Adrenal gland (tissue), 12 donors: ENCODE measurements around the gene MITF. TPM values are rescaled to one million over a fixed set of nuclear protein-coding genes. Genes with fewer than 3 reads are reported as not detected.

ENCODE experiments used
- DNase-seq, 7 donors: peaks; one replicate each; pipeline ENCODE4 v3.0.0-alpha.2; 2019 to 2020
- H3K27ac ChIP-seq, 5 donors: fragments of 200-600 bp; sonication (generic) in 4 of 5; 1 replicate in 3 of 5; 2 replicates in 2 of 5; pipeline versions ENCODE4 v1.5.1 to v1.8.0; 2016 to 2020; ENCODE audit warnings: mild to moderate bottlenecking in 1 of 5
- H3K27me3 ChIP-seq: fragments of 200-600 bp; 2 replicates; pipeline ENCODE4 v1.8.0; 2021
- H3K36me3 ChIP-seq, 2 donors: fragments of 200-600 bp; replicated peaks in 1 of 2; 1 replicate in 1 of 2; 2 replicates in 1 of 2; pipeline versions ENCODE4 v1.5.1 to v1.8.0; 2018 to 2022
- H3K4me1 ChIP-seq, 2 donors: fragments of 200-600 bp; replicated peaks in 1 of 2; 1 replicate in 1 of 2; 2 replicates in 1 of 2; pipeline versions ENCODE4 v1.5.1 to v1.8.0; 2018 to 2021
- H3K4me3 ChIP-seq, 4 donors: fragments of 200-600 bp; sonication (generic) in 3 of 4; one replicate each; pipeline ENCODE4 v1.5.1; 2016 to 2018
- H3K9me3 ChIP-seq, 3 donors: fragments of 200-600 bp; sonication (generic) in 1 of 3; replicated peaks in 1 of 3; 1 replicate in 2 of 3; 2 replicates in 1 of 3; pipeline versions ENCODE4 v1.5.1 to v1.8.0; 2016 to 2021
- POLR2A ChIP-seq, 2 donors: fragments of 450-650 bp; IDR thresholded peaks; one replicate each; pipeline ENCODE4 v1.6.1; 2017; ENCODE audit warnings: antibody characterized with exemption in 2 of 2, mild to moderate bottlenecking in 2 of 2, moderate library complexity in 1 of 2
- WGBS, 4 donors: extraction: QIAGEN DNeasy Blood & Tissue Kit in 2 of 4; methylation state at CpG; one replicate each; pipeline versions ENCODE4 v1.1.5 to v1.1.7; 2013 to 2017; 5-methylcytosine and 5-hydroxymethylcytosine counted together
- intact Hi-C, 2 donors: fragments of 100-400 bp; cut with DNase I; formaldehyde crosslinking; loops; one replicate each; pipeline versions ENCODE4 v1.14.1 to v1.15.0; 2022 to 2023
- polyA plus RNA-seq, 3 donors: library from polyadenylated mRNA; stranded (reverse); fragments of 200-250 nt in 2 of 3; fragments of 350-450 nt in 1 of 3; fragmentation: Illumina TruSeq in 1 of 3; extraction: RNeasy Lipid Tissue Mini Kit (QIAGEN cat#74804) in 1 of 3; gene quantifications; one replicate each; pipeline ENCODE4 v1.2.3, GENCODE V29; 2013 to 2014
- total RNA-seq, 9 donors: library from RNA; depleted of rRNA in 4 of 9; stranded (reverse); fragments of >200 nt in 4 of 9; fragments of 120-200 nt in 1 of 9; fragmentation: NEBNext Ultra II Directional in 1 of 9; extraction: Animal tissue kit (Norgen Biotek cat#: 25700) in 1 of 9; gene quantifications; one replicate each; pipeline versions ENCODE4 v1.1.0 to v1.2.4, GENCODE V29; 2013 to 2023
- TF ChIP-seq, protein P1 (sequence below), 6 experiments: fragments of 450-650 bp in 4 of 6; fragments of 200-600 bp in 2 of 6; sonication (generic) in 1 of 6; IDR thresholded peaks; 1 replicate in 5 of 6; 2 replicates in 1 of 6; pipeline versions ENCODE4 v1.5.1 to v1.8.0; 2016 to 2021; ENCODE audit warnings: antibody characterized with exemption in 6 of 6, mild to moderate bottlenecking in 2 of 6, moderate library complexity in 1 of 6
- donor health status: healthy with polysubstance abuse.
- donor health status: Bipolar disorder and iron deficiency.
- donor health status: DM: yes; HTN: yes; CAD: no.
- donor health status: DM: no; HTN: no; CAD: no.
- donor health status: DM: no; HTN: no; CAD: no.
- donor health status: DM: yes; HTN: yes; CAD: no.

MITF gene
- total and polyA plus RNA-seq, 12 donors = 2.4 to 23.4 (median 10.6) TPM

- intact Hi-C loops = no loop called here
- H3K4me3 ChIP-seq = no peak overlapping the region
- no peaks in the 10 kb centered on the region for H3K36me3 ChIP-seq
- peaks cover 0 to 3% of the 10 kb centered on the region in 2 donors for H3K4me1 ChIP-seq
- H3K27ac ChIP-seq = no peak overlapping the region
- no peaks in the 10 kb centered on the region for H3K27me3 ChIP-seq
- WGBS, 4 donors = 87 to 95% (median 94%) methylated on average over 2 of the region's 2 CpGs
- no peak for DNase-seq
- no peaks in the 10 kb centered on the region for H3K9me3 ChIP-seq
- no peak for TF ChIP-seq POLR2A (IDR thresholded peaks at IDR 0.05)
- TF ChIP-seq, protein P1, sequence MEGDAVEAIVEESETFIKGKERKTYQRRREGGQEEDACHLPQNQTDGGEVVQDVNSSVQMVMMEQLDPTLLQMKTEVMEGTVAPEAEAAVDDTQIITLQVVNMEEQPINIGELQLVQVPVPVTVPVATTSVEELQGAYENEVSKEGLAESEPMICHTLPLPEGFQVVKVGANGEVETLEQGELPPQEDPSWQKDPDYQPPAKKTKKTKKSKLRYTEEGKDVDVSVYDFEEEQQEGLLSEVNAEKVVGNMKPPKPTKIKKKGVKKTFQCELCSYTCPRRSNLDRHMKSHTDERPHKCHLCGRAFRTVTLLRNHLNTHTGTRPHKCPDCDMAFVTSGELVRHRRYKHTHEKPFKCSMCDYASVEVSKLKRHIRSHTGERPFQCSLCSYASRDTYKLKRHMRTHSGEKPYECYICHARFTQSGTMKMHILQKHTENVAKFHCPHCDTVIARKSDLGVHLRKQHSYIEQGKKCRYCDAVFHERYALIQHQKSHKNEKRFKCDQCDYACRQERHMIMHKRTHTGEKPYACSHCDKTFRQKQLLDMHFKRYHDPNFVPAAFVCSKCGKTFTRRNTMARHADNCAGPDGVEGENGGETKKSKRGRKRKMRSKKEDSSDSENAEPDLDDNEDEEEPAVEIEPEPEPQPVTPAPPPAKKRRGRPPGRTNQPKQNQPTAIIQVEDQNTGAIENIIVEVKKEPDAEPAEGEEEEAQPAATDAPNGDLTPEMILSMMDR (IDR thresholded peaks at IDR 0.05) = no peak
These were observed 132.0 kb downstream of the MITF start for GRCh38 chr3:69871251-69871650.

- Histone ChIP-seq H3K27me3 (no peaks in the 10 kb centered on the region), H3K36me3 (no peaks in the 10 kb centered on the region), H3K4me1 (peaks cover 0 to under 1% of the 10 kb centered on the region in 2 donors), H3K4me3 (no peak overlapping the region), H3K27ac (no peak overlapping the region), H3K9me3 (no peaks in the 10 kb centered on the region)
- intact Hi-C loops = no loop called here
- TF ChIP-seq, protein P1 (IDR thresholded peaks at IDR 0.05) = no peak
- TF ChIP-seq POLR2A (IDR thresholded peaks at IDR 0.05) = no peak
- WGBS, 4 donors = 68 to 83% (median 73%) methylated on average over 3 of the region's 3 CpGs
- no peak for DNase-seq
These were observed 132.6 kb downstream of the MITF start for GRCh38 chr3:69871868-69872267.

GRCh38 chr3:69872783-69873378 lies 133.6 kb downstream of the MITF start:
- intact Hi-C loops = no loop called here
- no peak for DNase-seq
- no peaks in the 10 kb centered on the region for H3K36me3 ChIP-seq
- H3K27me3 ChIP-seq = no peaks in the 10 kb centered on the region
- WGBS, 4 donors = 89 to 97% (median 93%) methylated on average over 4 of the region's 4 CpGs
- H3K4me1 ChIP-seq = no peaks in the 10 kb centered on the region
- TF ChIP-seq, protein P1 (IDR thresholded peaks at IDR 0.05) = no peak
- no peak for TF ChIP-seq POLR2A (IDR thresholded peaks at IDR 0.05)
- H3K27ac ChIP-seq = no peak overlapping the region
- H3K4me3 ChIP-seq = no peak overlapping the region
- no peaks in the 10 kb centered on the region for H3K9me3 ChIP-seq

- H3K9me3 ChIP-seq = no peaks in the 10 kb centered on the region
- no peak overlapping the region for H3K27ac ChIP-seq
- H3K4me3 ChIP-seq = no peak overlapping the region
- no peaks in the 10 kb centered on the region for H3K36me3 ChIP-seq
- intact Hi-C loops = no loop called here
- no peaks in the 10 kb centered on the region for H3K4me1 ChIP-seq
- H3K27me3 ChIP-seq = no peaks in the 10 kb centered on the region
- 91 to 95% (median 93%) methylated on average over 9 of the region's 9 CpGs for WGBS, 4 donors
- no peak for TF ChIP-seq POLR2A (IDR thresholded peaks at IDR 0.05)
- TF ChIP-seq, protein P1 (IDR thresholded peaks at IDR 0.05) = no peak
- DNase-seq = no peak
These were observed 136.8 kb downstream of the MITF start for GRCh38 chr3:69876073-69876472.
